Panc1 (cell line): ENCODE measurements around the gene ARMC5. TPM values are rescaled to one million over a fixed set of nuclear protein-coding genes. Genes with fewer than 3 reads are reported as not detected.
"Not testable (repeated sequence)": the region's sequence is repeated elsewhere in the genome, so short reads cannot be mapped to it uniquely, and the experiment has no call there.

Experiments used
- ATAC-seq: fragments of 200-7000 bp; cut with Tn5 transposase; 2 replicates; pipeline ENCODE4 v1.9.1; 2020; ENCODE audit warnings: mild to moderate bottlenecking, moderate library complexity
- BruUV-seq: library from RNA; stranded (reverse); fragments of 400-500 nt; replicated peaks from 2 replicates; lab custom pipeline; 2021; lab: Mats Ljungman, UMichigan
- CTCF ChIA-PET: fragments of 300-600 bp; sonication (Branson Sonifier 250); formaldehyde crosslinking; loops from one replicate; lab custom pipeline; 2022; ENCODE audit warnings: antibody characterized with exemption; lab: Charles Lee
- POLR2A ChIA-PET: fragments of 300-600 bp; sonication (Branson Sonifier 250); formaldehyde crosslinking; loops from one replicate; lab custom pipeline; 2022; ENCODE audit warnings: antibody characterized with exemption; lab: Charles Lee
- DNase-seq: peaks from one replicate; pipeline ENCODE4 v3.0.0-alpha.2; 2010; ENCODE audit warnings: low read depth, low spot score
- H3K27ac ChIP-seq: 2 replicates; pipeline ENCODE4 v1.5.1; 2011; ENCODE audit warnings: mild to moderate bottlenecking, low read length, inconsistent platforms
- H3K27me3 ChIP-seq: fragments of 200-500 bp; sonication (Bioruptor generic); 2 replicates; pipeline ENCODE4 v1.6.0; 2014; ENCODE audit warnings: low read length, inconsistent platforms; ENCODE audit not compliant: control insufficient read depth, insufficient read depth
- H3K36me3 ChIP-seq: fragments of 200-500 bp; sonication (Bioruptor generic); 2 replicates; pipeline ENCODE4 v1.5.1; 2014; ENCODE audit warnings: inconsistent platforms, mild to moderate bottlenecking, low read length, moderate library complexity; ENCODE audit not compliant: control insufficient read depth, insufficient read depth
- H3K4me1 ChIP-seq: 2 replicates; pipeline ENCODE4 v1.5.1; 2011; ENCODE audit warnings: inconsistent platforms, mild to moderate bottlenecking, low read length, moderate library complexity; ENCODE audit not compliant: control insufficient read depth, insufficient read depth
- H3K4me3 ChIP-seq, 2 experiments: 2 replicates each; pipeline ENCODE4 v1.5.1; 2011 to 2012; ENCODE audit warnings: low read depth in 2 of 2, low read length in 2 of 2, mild to moderate bottlenecking in 2 of 2, inconsistent platforms in 1 of 2, moderate library complexity in 1 of 2
- H3K9me3 ChIP-seq: fragments of 200-500 bp; sonication (Bioruptor generic); 2 replicates; pipeline ENCODE4 v1.5.1; 2014; ENCODE audit warnings: low read depth, mild to moderate bottlenecking, inconsistent platforms, low read length, moderate library complexity; ENCODE audit not compliant: control insufficient read depth, insufficient read depth
- CTCF ChIP-seq: fragments of 450-650 bp; IDR thresholded peaks from 2 replicates; pipeline ENCODE4 v1.5.1; 2017; ENCODE audit warnings: mild to moderate bottlenecking
- POLR2AphosphoS5 ChIP-seq: IDR thresholded peaks from 2 replicates; pipeline ENCODE4 v1.6.1; 2012; ENCODE audit warnings: mild to moderate bottlenecking, low read depth, low read length, moderate library complexity
- REST ChIP-seq, 2 experiments: IDR thresholded peaks; 2 replicates each; pipeline ENCODE4 v1.6.1; 2011 to 2012; ENCODE audit warnings: low read depth in 2 of 2, control low read depth in 1 of 2, low read length in 1 of 2, mild to moderate bottlenecking in 1 of 2, moderate library complexity in 1 of 2; ENCODE audit not compliant: insufficient read depth in 1 of 2
- SIN3A ChIP-seq: IDR thresholded peaks from 2 replicates; pipeline ENCODE4 v1.6.1; 2012; ENCODE audit warnings: low read depth, mild to moderate bottlenecking, low read length, moderate library complexity, borderline replicate concordance; ENCODE audit not compliant: insufficient read depth
- TCF7L2 ChIP-seq: IDR thresholded peaks from 2 replicates; pipeline ENCODE4 v1.6.1; 2011; ENCODE audit warnings: mild to moderate bottlenecking, low read depth, low read length, inconsistent platforms
- in situ Hi-C: cut with HindIII; loops from 2 replicates; pipeline ENCODE4 v1.10.0; 2016; ENCODE audit warnings: low sequenced_read_pairs, low pct_unique_long_range_greater_than_20kb
- intact Hi-C: fragments of 100-400 bp; cut with micrococcal nuclease; formaldehyde crosslinking; loops from one replicate; pipeline ENCODE4 v1.10.0; 2022; ENCODE audit not compliant: unreplicated experiment
- total RNA-seq: library from RNA; stranded (reverse); gene quantifications from one replicate; pipeline ENCODE4 v1.2.1, GENCODE V29; 2021; ENCODE audit not compliant: unreplicated experiment

The ARMC5 gene
- total RNA-seq, 1 experiment from 2014 or later, result 19.8 TPM

DNA sequence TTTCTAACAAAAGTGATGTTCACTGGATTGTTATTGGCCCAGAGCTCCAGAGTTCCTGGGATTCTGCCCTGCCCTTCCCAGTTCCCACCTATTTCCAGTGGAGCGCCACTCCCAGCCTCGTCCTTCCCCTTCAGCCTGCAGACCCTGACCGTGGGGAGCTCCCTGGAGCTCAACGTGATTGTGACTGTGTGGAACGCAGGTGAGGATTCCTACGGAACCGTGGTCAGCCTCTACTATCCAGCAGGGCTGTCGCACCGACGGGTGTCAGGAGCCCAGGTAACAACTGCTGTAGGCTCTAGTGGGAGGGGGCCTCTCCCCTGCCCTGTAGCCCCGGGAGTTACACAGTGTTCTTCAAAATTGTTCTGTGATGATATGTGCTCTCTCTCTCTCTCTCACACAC is 42.9 kb upstream of the ARMC5 start:
- Histone ChIP-seq H3K4me1 (no peaks in the 10 kb centered on the region), H3K27me3 (no peaks in the 10 kb centered on the region), H3K4me3 (no peak overlapping the region), H3K27ac (no peak overlapping the region), H3K9me3 (no peaks in the 10 kb centered on the region), H3K36me3 (no peaks in the 10 kb centered on the region)
- in situ Hi-C loops (no loop called here), intact Hi-C loops (no loop called here)
- TF ChIP-seq CTCF (no peak), SIN3A (no peak), TCF7L2 (no peak), POLR2AphosphoS5 (no peak), REST (IDR thresholded peaks at IDR 0.05; ENCODE audit: insufficient read depth in 1 of 2, low read depth in 2 of 2, low read length in 1 of 2) (no peak)
- POLR2A ChIA-PET, result no interaction called here
- CTCF ChIA-PET, result interaction anchor here (0.5 kb wide), 1 partner anchor 361 kb away, joined by 4 read pairs; no protein-coding TSS in a partner anchor
- BruUV-seq, result no TSS peak
- DNase-seq (no peak), ATAC-seq (no peak)

DNA sequence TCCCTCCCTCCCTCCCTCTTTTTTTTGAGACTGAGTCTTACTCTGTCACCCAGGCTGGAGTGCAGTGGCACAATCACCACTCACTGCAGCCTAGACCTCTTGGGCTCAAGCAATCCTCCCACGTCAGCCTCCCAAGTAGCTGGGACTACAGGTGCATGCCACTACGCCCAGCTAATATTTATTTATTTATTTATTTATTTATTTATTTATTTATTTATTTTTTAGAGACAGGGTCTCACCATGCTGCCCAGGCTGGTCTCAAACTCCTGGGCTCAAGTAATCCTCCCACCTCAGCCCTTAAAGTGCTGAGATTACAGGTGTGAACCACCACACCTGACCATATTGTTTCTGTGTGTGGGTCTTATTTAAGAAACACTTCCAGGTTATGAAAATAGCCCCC is 42.3 kb upstream of the ARMC5 start:
- CTCF ChIA-PET, H3K4me1 ChIP-seq, H3K4me3 ChIP-seq, H3K9me3 ChIP-seq, intact Hi-C loops, in situ Hi-C loops, H3K27ac ChIP-seq, H3K36me3 ChIP-seq, POLR2A ChIA-PET, DNase-seq, H3K27me3 ChIP-seq, ATAC-seq, BruUV-seq: not testable (repeated sequence)

- Histone ChIP-seq H3K4me3 (no peak overlapping the region), H3K27ac (no peak overlapping the region), H3K36me3 (no peaks in the 10 kb centered on the region), H3K9me3 (no peaks in the 10 kb centered on the region), H3K4me1 (no peaks in the 10 kb centered on the region), H3K27me3 (no peaks in the 10 kb centered on the region)
- intact Hi-C loops, result no loop called here
- CTCF ChIA-PET, result no interaction called here
- BruUV-seq, result no TSS peak
- ATAC-seq (no peak), DNase-seq (no peak)
- in situ Hi-C loops, result no loop called here
- POLR2A ChIA-PET, result interaction anchor here (0.5 kb wide), 1 partner anchor 20 kb away, joined by 4 read pairs; no protein-coding TSS in a partner anchor
- TF ChIP-seq CTCF (no peak), SIN3A (no peak), TCF7L2 (no peak)
These were observed 41.4 kb upstream of the ARMC5 start for GRCh38 chr16:31417916-31418315.
